Measurements from ENCODE around the gene COQ8A. TPM values are rescaled to one million over a fixed set of nuclear protein-coding genes. Genes with fewer than 3 reads are reported as not detected.

Gene COQ8A
- total and polyA plus RNA-seq, 8 donors = 26.4 to 384 (median 65.2) TPM

- intact Hi-C loops (cut with DNase I; ENCODE audit: low total_unique reads) = no loop called here
- no peak overlapping the region for H3K4me3 ChIP-seq
Measured at GRCh38 chr1:226934483-226935237, 5.4 kb upstream of the COQ8A start.

GRCh38 chr1:226937940-226938725, 2.0 kb upstream of the COQ8A start:
- no peaks in the 10 kb centered on the region for H3K36me3 ChIP-seq
- peaks cover 0 to 16% (median 9%) of the 10 kb centered on the region in 4 donors for H3K9me3 ChIP-seq
- no peaks in the 10 kb centered on the region for H3K27me3 ChIP-seq
- no peak for TF ChIP-seq EP300 (IDR thresholded peaks at IDR 0.05)
- TF ChIP-seq CTCF (IDR thresholded peaks at IDR 0.05) = no peak
- TF ChIP-seq POLR2AphosphoS5 (IDR thresholded peaks at IDR 0.05) = no peak
- TF ChIP-seq POLR2A (IDR thresholded peaks at IDR 0.05) = no peak
- H3K4me1 ChIP-seq = peaks cover 37 to 41% (median 39%) of the 10 kb centered on the region in 4 donors
- intact Hi-C loops (cut with DNase I; ENCODE audit: low total_unique reads) = no loop called here
- WGBS, 5 donors = 62 to 76% (median 76%) methylated on average over 10 of the region's 10 CpGs
- H3K4me3 ChIP-seq = no peak overlapping the region
- peak overlapping the region; percentile 48 to 99 (median 99) for H3K27ac ChIP-seq
- DNase-seq = no peak

More at GRCh38 chr1:226934483-226935237, 5.4 kb upstream of the COQ8A start:
- H3K27ac ChIP-seq = no peak overlapping the region
- H3K36me3 ChIP-seq = no peaks in the 10 kb centered on the region
- WGBS, 5 donors = 62 to 98% (median 96%) methylated on average over 3 of the region's 3 CpGs
- peaks cover 13 to 14% (median 13%) of the 10 kb centered on the region in 4 donors for H3K4me1 ChIP-seq
- H3K9me3 ChIP-seq = peaks cover 0 to 16% (median 9%) of the 10 kb centered on the region in 4 donors
- H3K27me3 ChIP-seq = no peaks in the 10 kb centered on the region
- no peak for DNase-seq
- TF ChIP-seq EP300 (IDR thresholded peaks at IDR 0.05) (no peak), POLR2AphosphoS5 (IDR thresholded peaks at IDR 0.05) (no peak), POLR2A (IDR thresholded peaks at IDR 0.05) (no peak), CTCF (IDR thresholded peaks at IDR 0.05) (no peak)

- TF ChIP-seq POLR2AphosphoS5 (IDR thresholded peaks at IDR 0.05) (peak in 2 of 3 donors; percentile 62 to 71), POLR2A (IDR thresholded peaks at IDR 0.05) (no peak), EP300 (IDR thresholded peaks at IDR 0.05) (no peak), CTCF (IDR thresholded peaks at IDR 0.05) (no peak)
- peak overlapping the region; percentile 91 to 99 (median 99) for H3K27ac ChIP-seq
- intact Hi-C loops (cut with DNase I; ENCODE audit: low total_unique reads) = no loop called here
- peak overlapping the region; percentile 88 to 93 (median 92) for H3K4me3 ChIP-seq
- no peaks in the 10 kb centered on the region for H3K36me3 ChIP-seq
- H3K27me3 ChIP-seq = no peaks in the 10 kb centered on the region
- WGBS, 5 donors = 5 to 7% (median 6%) methylated on average over 12 of the region's 12 CpGs
- DNase-seq = peak in 1 of 2 donors; percentile 55
- peaks cover 45 to 49% (median 47%) of the 10 kb centered on the region in 4 donors for H3K4me1 ChIP-seq
- H3K9me3 ChIP-seq = peaks cover 0 to 16% (median 8%) of the 10 kb centered on the region in 4 donors
Measured at GRCh38 chr1:226938903-226939437, 1.1 kb upstream of the COQ8A start.

GRCh38 chr1:226939438-226940028, 561 bp upstream of the COQ8A start:
- no peaks in the 10 kb centered on the region for H3K27me3 ChIP-seq
- intact Hi-C loops (cut with DNase I; ENCODE audit: low total_unique reads) = no loop called here
- peak overlapping the region; percentile 91 to 99 (median 99) for H3K27ac ChIP-seq
- peak overlapping the region; percentile 88 to 93 (median 92) for H3K4me3 ChIP-seq
- H3K4me1 ChIP-seq = peaks cover 50 to 55% (median 53%) of the 10 kb centered on the region in 4 donors
- DNase-seq = peak; percentile 61 to 84
- TF ChIP-seq POLR2AphosphoS5 (IDR thresholded peaks at IDR 0.05) = peak; percentile 84 to 98 (median 96)
- TF ChIP-seq POLR2A (IDR thresholded peaks at IDR 0.05) = peak in 2 of 4 donors; percentile 86 to 94
- TF ChIP-seq CTCF (IDR thresholded peaks at IDR 0.05) = no peak
- TF ChIP-seq EP300 (IDR thresholded peaks at IDR 0.05) = no peak
- H3K9me3 ChIP-seq = peaks cover 0 to 11% (median 6%) of the 10 kb centered on the region in 4 donors
- no peaks in the 10 kb centered on the region for H3K36me3 ChIP-seq
- WGBS, 5 donors = 0 to 1% (median 0%) methylated on average over 36 to 51 of the region's 51 CpGs

Data from stomach (tissue), 9 donors.